Stomach (tissue), 9 donors: ENCODE measurements around the gene GATB. TPM values are rescaled to one million over a fixed set of nuclear protein-coding genes. Genes with fewer than 3 reads are reported as not detected.

Experiments used
- DNase-seq, 2 donors: peaks; one replicate each; pipeline versions ENCODE4 v3.0.0 to v3.0.0-alpha.2; 2013 to 2019
- H3K27ac ChIP-seq, 5 donors: fragments of 200-600 bp in 4 of 5; sonication (generic) in 4 of 5; one replicate each; pipeline ENCODE4 v1.5.1; 2013 to 2019; ENCODE audit warnings: mild to moderate bottlenecking in 1 of 5, moderate library complexity in 1 of 5
- H3K27me3 ChIP-seq, 3 donors: fragments of 200-600 bp; sonication (generic); one replicate each; pipeline ENCODE4 v1.5.1; 2017 to 2019; ENCODE audit warnings: mixed run types in 1 of 3
- H3K36me3 ChIP-seq, 4 donors: fragments of 200-600 bp; sonication (generic); 1 replicate in 3 of 4; 2 replicates in 1 of 4; pipeline ENCODE4 v1.5.1; 2016 to 2019
- H3K4me1 ChIP-seq, 4 donors: fragments of 200-600 bp; sonication (generic); one replicate each; pipeline ENCODE4 v1.5.1; 2016 to 2019
- H3K4me3 ChIP-seq, 4 donors: fragments of 200-600 bp; sonication (generic) in 3 of 4; one replicate each; pipeline ENCODE4 v1.5.1; 2016 to 2019; ENCODE audit warnings: mild to moderate bottlenecking in 1 of 4
- H3K9me3 ChIP-seq, 4 donors: fragments of 200-600 bp; sonication (generic); one replicate each; pipeline ENCODE4 v1.5.1; 2016 to 2019
- EP300 ChIP-seq: sonication (generic); formaldehyde crosslinking; IDR thresholded peaks from one replicate; pipeline ENCODE4 v1.6.1; 2017; ENCODE audit warnings: antibody characterized with exemption
- POLR2A ChIP-seq, 4 donors: fragments of 450-650 bp; IDR thresholded peaks; one replicate each; pipeline ENCODE4 v1.6.1; 2016; ENCODE audit warnings: antibody characterized with exemption in 4 of 4, control low read depth in 2 of 4, mild to moderate bottlenecking in 1 of 4, moderate library complexity in 1 of 4
- POLR2AphosphoS5 ChIP-seq, 3 donors: sonication (generic); formaldehyde crosslinking; IDR thresholded peaks; one replicate each; pipeline ENCODE4 v1.6.1; 2016; ENCODE audit warnings: antibody characterized with exemption in 3 of 3
- WGBS, 5 donors: extraction: QIAGEN DNeasy Blood & Tissue Kit in 3 of 5; methylation state at CpG; one replicate each; pipeline versions ENCODE4 v1.1.5 to v1.1.7; 2013 to 2018; 5-methylcytosine and 5-hydroxymethylcytosine counted together
- intact Hi-C: fragments of 100-400 bp; cut with DNase I; formaldehyde crosslinking; loops from one replicate; pipeline ENCODE4 v1.15.1; 2023; ENCODE audit warnings: low total_unique reads
- polyA plus RNA-seq, 3 donors: library from polyadenylated mRNA; stranded (reverse); fragments of 200-250 nt; gene quantifications; one replicate each; pipeline ENCODE4 v1.2.3, GENCODE V29; 2013
- total RNA-seq, 5 donors: library from RNA; depleted of rRNA; stranded (reverse); fragments of >200 nt; gene quantifications; one replicate each; pipeline versions ENCODE4 v1.1.0 to v1.2.3, GENCODE V29; 2014 to 2016
- TF ChIP-seq, protein P1 (sequence below), 7 experiments: fragments of 450-650 bp in 4 of 7; fragments of 200-600 bp in 3 of 7; sonication (generic) in 3 of 7; IDR thresholded peaks; one replicate each; pipeline ENCODE4 v1.5.1; 2016 to 2019; ENCODE audit warnings: antibody characterized with exemption in 7 of 7, control low read depth in 2 of 7, mild to moderate bottlenecking in 1 of 7
- donor health status: healthy with polysubstance abuse.
- donor health status: Bipolar disorder and iron deficiency.
- donor health status: healthy.

GATB gene
- total and polyA plus RNA-seq, 8 donors: 1.8 to 32.2 (median 19.9) TPM

DNA sequence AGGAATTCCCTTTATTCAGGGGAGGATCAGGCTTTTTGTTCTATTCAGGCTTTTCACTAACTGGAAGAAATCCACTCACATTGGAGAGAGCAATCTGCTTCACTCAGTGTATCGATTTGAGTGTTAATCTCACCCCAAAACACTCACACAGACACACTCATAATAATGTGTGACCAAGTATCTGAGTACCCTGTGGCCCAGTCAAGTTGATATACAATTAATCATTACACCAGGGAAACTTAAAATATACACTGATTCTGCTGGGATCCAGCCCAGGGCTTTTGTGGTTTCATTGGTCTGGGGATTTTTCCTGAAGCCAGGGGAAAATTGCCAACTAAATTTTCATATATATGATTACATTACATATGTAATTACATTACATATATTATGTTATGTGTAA, 44.0 kb upstream of the GATB start:
- Histone ChIP-seq H3K27ac (no peak overlapping the region), H3K27me3 (no peaks in the 10 kb centered on the region), H3K4me1 (no peaks in the 10 kb centered on the region), H3K9me3 (no peaks in the 10 kb centered on the region), H3K36me3 (no peaks in the 10 kb centered on the region), H3K4me3 (no peak overlapping the region)
- no peak for TF ChIP-seq EP300
- TF ChIP-seq, protein P1, sequence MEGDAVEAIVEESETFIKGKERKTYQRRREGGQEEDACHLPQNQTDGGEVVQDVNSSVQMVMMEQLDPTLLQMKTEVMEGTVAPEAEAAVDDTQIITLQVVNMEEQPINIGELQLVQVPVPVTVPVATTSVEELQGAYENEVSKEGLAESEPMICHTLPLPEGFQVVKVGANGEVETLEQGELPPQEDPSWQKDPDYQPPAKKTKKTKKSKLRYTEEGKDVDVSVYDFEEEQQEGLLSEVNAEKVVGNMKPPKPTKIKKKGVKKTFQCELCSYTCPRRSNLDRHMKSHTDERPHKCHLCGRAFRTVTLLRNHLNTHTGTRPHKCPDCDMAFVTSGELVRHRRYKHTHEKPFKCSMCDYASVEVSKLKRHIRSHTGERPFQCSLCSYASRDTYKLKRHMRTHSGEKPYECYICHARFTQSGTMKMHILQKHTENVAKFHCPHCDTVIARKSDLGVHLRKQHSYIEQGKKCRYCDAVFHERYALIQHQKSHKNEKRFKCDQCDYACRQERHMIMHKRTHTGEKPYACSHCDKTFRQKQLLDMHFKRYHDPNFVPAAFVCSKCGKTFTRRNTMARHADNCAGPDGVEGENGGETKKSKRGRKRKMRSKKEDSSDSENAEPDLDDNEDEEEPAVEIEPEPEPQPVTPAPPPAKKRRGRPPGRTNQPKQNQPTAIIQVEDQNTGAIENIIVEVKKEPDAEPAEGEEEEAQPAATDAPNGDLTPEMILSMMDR (IDR thresholded peaks at IDR 0.05): no peak
- WGBS, 5 donors: 35 to 84% (median 52%) methylated on average over 1 of the region's 1 CpG
- intact Hi-C loops: no loop called here
- no peak for DNase-seq

DNA sequence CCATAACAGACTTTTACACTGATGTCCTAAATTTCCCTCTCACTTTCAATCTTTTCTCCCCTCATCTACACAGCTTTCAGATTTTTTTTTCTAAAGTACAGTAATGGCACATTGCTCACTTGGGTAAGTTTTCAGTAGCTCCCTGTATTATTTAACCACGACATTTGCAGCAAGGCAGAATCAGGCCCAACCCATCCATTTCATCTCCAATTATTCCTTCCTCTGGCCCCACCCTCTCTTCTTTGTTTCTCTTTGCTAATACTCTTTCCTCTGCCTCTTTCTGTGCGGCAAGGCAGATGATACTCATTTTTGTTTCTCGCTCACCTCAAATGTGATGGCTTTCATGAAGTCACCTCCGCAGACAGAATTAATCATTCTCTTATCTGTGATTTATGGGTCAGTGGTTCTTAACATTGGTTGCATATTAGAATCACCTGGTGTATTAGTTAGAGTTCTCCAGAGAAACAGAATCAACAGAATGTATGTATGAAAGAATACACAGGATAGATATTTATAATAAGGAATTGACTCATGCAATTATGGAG, 43.4 kb upstream of the GATB start:
- no peaks in the 10 kb centered on the region for H3K36me3 ChIP-seq
- no peaks in the 10 kb centered on the region for H3K9me3 ChIP-seq
- TF ChIP-seq, protein P1 (IDR thresholded peaks at IDR 0.05): no peak
- no peak for TF ChIP-seq EP300
- TF ChIP-seq POLR2A (IDR thresholded peaks at IDR 0.05): no peak
- TF ChIP-seq POLR2AphosphoS5 (IDR thresholded peaks at IDR 0.05): no peak
- no peak overlapping the region for H3K27ac ChIP-seq
- no peak overlapping the region for H3K4me3 ChIP-seq
- intact Hi-C loops: no loop called here
- H3K27me3 ChIP-seq: no peaks in the 10 kb centered on the region
- no peak for DNase-seq
- 84 to 93% (median 91%) methylated on average over 4 of the region's 4 CpGs for WGBS, 5 donors
- no peaks in the 10 kb centered on the region for H3K4me1 ChIP-seq

DNA sequence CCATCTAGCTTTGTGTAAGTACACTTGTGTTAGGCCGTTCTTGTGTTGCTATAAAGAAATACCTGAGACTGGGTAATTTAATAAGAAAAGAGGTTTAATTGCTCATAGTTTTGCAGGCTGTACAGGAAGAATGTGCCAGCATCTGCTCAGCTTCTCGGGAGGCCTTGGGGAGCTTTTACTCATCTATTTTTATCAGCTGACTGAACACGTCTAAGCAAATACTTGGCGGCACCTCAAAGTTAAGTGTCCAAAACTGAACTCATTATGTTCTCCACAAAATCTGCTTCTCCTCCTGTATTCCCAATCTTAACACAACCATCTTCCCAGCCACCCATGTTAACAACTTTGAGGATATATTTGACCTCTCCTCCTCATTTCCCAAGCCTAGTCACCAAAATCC, 42.4 kb upstream of the GATB start:
- no peak overlapping the region for H3K4me3 ChIP-seq
- no peak for DNase-seq
- no peaks in the 10 kb centered on the region for H3K27me3 ChIP-seq
- no peaks in the 10 kb centered on the region for H3K36me3 ChIP-seq
- intact Hi-C loops: no loop called here
- TF ChIP-seq, protein P1 (IDR thresholded peaks at IDR 0.05): no peak
- TF ChIP-seq POLR2A (IDR thresholded peaks at IDR 0.05) (no peak), POLR2AphosphoS5 (IDR thresholded peaks at IDR 0.05) (no peak), EP300 (no peak)
- no peak overlapping the region for H3K27ac ChIP-seq
- H3K9me3 ChIP-seq: no peaks in the 10 kb centered on the region
- 72 to 85% (median 84%) methylated on average over 4 of the region's 4 CpGs for WGBS, 5 donors
- no peaks in the 10 kb centered on the region for H3K4me1 ChIP-seq

DNA sequence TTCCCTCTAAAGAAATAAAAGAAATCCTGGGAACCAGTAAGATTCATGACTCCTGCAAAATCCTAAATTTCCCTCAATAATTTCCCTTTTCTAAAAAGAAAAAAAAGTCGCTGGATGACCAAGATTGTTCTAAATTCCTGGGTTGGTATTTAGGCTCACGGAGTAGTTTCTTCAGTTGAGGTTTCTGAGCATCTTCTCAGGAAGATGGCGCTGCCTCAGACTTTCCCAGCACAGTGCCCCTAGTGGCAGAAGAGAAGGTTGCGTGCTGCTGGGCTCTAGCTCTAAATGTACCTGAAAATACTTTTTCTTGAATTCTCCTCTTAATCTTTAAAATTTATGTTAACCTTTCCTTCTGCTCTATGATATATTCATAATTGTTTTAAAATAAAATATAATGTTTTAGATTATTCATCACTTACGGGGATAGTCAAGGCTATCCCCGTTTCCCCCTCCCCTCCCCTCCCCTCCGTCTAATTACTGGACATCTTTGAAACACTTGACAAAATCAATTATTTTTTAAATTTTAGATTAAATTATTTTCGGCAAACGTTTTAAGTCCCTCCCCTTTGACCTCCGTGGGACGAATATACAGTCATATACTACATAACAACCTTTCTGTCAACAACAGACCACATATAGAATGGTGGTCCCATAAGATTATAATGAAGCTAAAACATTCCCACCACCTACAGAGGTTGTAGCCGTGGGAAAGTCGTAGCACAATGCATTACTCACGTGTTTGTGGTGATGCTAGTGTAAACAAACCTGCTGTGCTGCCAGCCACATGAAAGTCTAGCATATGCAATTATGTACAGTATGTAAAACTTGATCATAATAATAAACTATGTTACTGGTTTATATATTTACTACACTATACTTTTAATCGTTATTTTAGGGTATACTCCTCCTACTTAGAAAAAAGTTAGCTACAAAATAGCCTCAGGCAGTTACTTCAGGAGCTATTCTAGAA, 41.0 kb upstream of the GATB start:
- no peaks in the 10 kb centered on the region for H3K36me3 ChIP-seq
- intact Hi-C loops: no loop called here
- H3K4me3 ChIP-seq: no peak overlapping the region
- TF ChIP-seq POLR2A (IDR thresholded peaks at IDR 0.05): no peak
- TF ChIP-seq, protein P1 (IDR thresholded peaks at IDR 0.05): peak in 4 of 7 experiments; percentile 29 to 79 (median 73)
- H3K27ac ChIP-seq: no peak overlapping the region
- H3K27me3 ChIP-seq: no peaks in the 10 kb centered on the region
- H3K4me1 ChIP-seq: peaks cover 0 to 8% (median 0%) of the 10 kb centered on the region in 4 donors
- peak; percentile 39 to 58 for DNase-seq
- WGBS, 5 donors: 59 to 70% (median 65%) methylated on average over 15 of the region's 15 CpGs
- H3K9me3 ChIP-seq: no peaks in the 10 kb centered on the region
